ENCODE measurements around the gene HOXA6. TPM values are rescaled to one million over a fixed set of nuclear protein-coding genes. Genes with fewer than 3 reads are reported as not detected.

Gene HOXA6
- total and polyA plus RNA-seq, 10 of the 15 experiments (the other 5 are each of a cell fraction or from before 2014, with no cell fraction given) = 0.08 TPM; not detected in 9

- BruUV-seq (replicated peaks) = TSS peak; percentile 18
- ATAC-seq = no peak
- Histone ChIP-seq H3K4me1 (ENCODE audit: control insufficient read depth, insufficient read depth, low read length) (peaks cover 6% of the 10 kb centered on the region), H3K27ac (ENCODE audit: control insufficient read depth, insufficient read depth) (no peak overlapping the region), H3K9me3 (replicated peaks; ENCODE audit: control insufficient read depth, insufficient read depth, low read length) (no peaks in the 10 kb centered on the region; the same call in 2 of the 3 replicates), H3K9ac (ENCODE audit: control insufficient read depth, insufficient read depth, low read length) (no peak overlapping the region), H3K4me2 (ENCODE audit: control insufficient read depth, insufficient read depth) (no peak overlapping the region), H3K79me2 (ENCODE audit: control insufficient read depth, insufficient read depth, low read length) (no peaks in the 10 kb centered on the region), H3K4me3 (no peak overlapping the region), H2AFZ (ENCODE audit: control insufficient read depth, low read depth, low read length) (no peak overlapping the region), H3K36me3 (ENCODE audit: control insufficient read depth in 2 of 2, insufficient read depth in 2 of 2, low read length in 1 of 2) (no peaks in the 10 kb centered on the region), H4K20me1 (ENCODE audit: control insufficient read depth, insufficient read depth) (no peaks in the 10 kb centered on the region), H3K27me3 (replicated peaks in 1 of 2; ENCODE audit: control insufficient read depth in 2 of 2, insufficient read depth in 2 of 2, low read length in 1 of 2) (peaks cover 4% of the 10 kb centered on the region in 2 experiments)
- 86% methylated on average over 8 of the region's 8 CpGs for WGBS (ENCODE audit: insufficient coverage, insufficient replicate concordance, low lambda C conversion rate, missing lambda C conversion rate)
- in situ Hi-C loops (cut with MboI) (no loop called here), intact Hi-C loops (cut with micrococcal nuclease; ENCODE audit: unreplicated experiment) (no loop called here)
- ChIA-PET CTCF (interaction anchor here (0.6 to 1.5 kb wide), 5 partner anchors 8 to 251 kb away, joined by 3 to 5 read pairs (median 4); no protein-coding TSS in a partner anchor), RAD21 (ENCODE audit: unreplicated experiment) (interaction anchor here (0.7 kb wide), 1 partner anchor 1318 kb away, joined by 3 read pairs; no protein-coding TSS in a partner anchor), POLR2A (no interaction called here), SMC1A (ENCODE audit: uncharacterized antibody, unreplicated experiment) (interaction anchor here (1.0 to 2.4 kb wide), 4 partner anchors 9 to 46 kb away, joined by 3 to 8 read pairs (median 4); no protein-coding TSS in a partner anchor)
- no peak for FAIRE-seq
- TF ChIP-seq IRF3 (IDR thresholded peaks at IDR 0.05) (no peak), MTA2 (IDR thresholded peaks at IDR 0.05; ENCODE audit: low read depth) (no peak), IKZF2 (IDR thresholded peaks at IDR 0.05) (no peak)
- no peak for DNase-seq (ENCODE audit: low read depth, low spot score)
Measured at GRCh38 chr7:27099453-27100370, 47.9 kb downstream of the HOXA6 start.

Data from GM12878 (cell line).